Breast epithelium (tissue), 4 donors: ENCODE measurements around the gene KRT7. TPM values are rescaled to one million over a fixed set of nuclear protein-coding genes. Genes with fewer than 3 reads are reported as not detected.
A peak's percentile ranks its signal among the peaks of the same experiment; 100 is the strongest.

Experiments
- DNase-seq, 2 donors: peaks; one replicate each; pipeline ENCODE4 v3.0.0-alpha.2; 2019; ENCODE audit warnings: low spot score in 2 of 2
- H3K27ac ChIP-seq, 2 donors: fragments of 200-600 bp; sonication (generic) in 1 of 2; one replicate each; pipeline ENCODE4 v1.5.1; 2016 to 2019; ENCODE audit warnings: mild to moderate bottlenecking in 1 of 2
- H3K27me3 ChIP-seq, 2 donors: fragments of 200-600 bp; sonication (generic) in 1 of 2; one replicate each; pipeline versions ENCODE4 v1.5.1 to v1.6.0; 2017 to 2019; ENCODE audit warnings: control low read depth in 1 of 2, mild to moderate bottlenecking in 1 of 2
- H3K36me3 ChIP-seq: fragments of 200-600 bp; one replicate; pipeline ENCODE4 v1.5.1; 2019
- H3K4me1 ChIP-seq, 2 donors: fragments of 200-600 bp; sonication (generic); one replicate each; pipeline ENCODE4 v1.5.1; 2016 to 2019; ENCODE audit warnings: control low read depth in 1 of 2
- H3K4me3 ChIP-seq, 3 donors: fragments of 200-600 bp; sonication (generic); 1 replicate in 2 of 3; 2 replicates in 1 of 3; pipeline ENCODE4 v1.5.1; 2016 to 2019; ENCODE audit warnings: mild to moderate bottlenecking in 3 of 3, moderate library complexity in 2 of 3
- H3K9me3 ChIP-seq, 2 donors: fragments of 200-600 bp; sonication (generic) in 1 of 2; one replicate each; pipeline ENCODE4 v1.5.1; 2016 to 2019; ENCODE audit warnings: control low read depth in 1 of 2
- CTCF ChIP-seq, 3 donors: fragments of 450-650 bp; IDR thresholded peaks; one replicate each; pipeline ENCODE4 v1.5.1; 2016 to 2017; ENCODE audit warnings: antibody characterized with exemption in 3 of 3, mild to moderate bottlenecking in 3 of 3, moderate library complexity in 3 of 3
- POLR2A ChIP-seq: fragments of 450-650 bp; IDR thresholded peaks from one replicate; pipeline ENCODE4 v1.6.1; 2016; ENCODE audit warnings: antibody characterized with exemption, mild to moderate bottlenecking, moderate library complexity
- POLR2AphosphoS5 ChIP-seq, 3 donors: sonication (generic); formaldehyde crosslinking; IDR thresholded peaks; one replicate each; pipeline ENCODE4 v1.6.1; 2017; ENCODE audit warnings: antibody characterized with exemption in 3 of 3
- intact Hi-C: fragments of 100-400 bp; cut with DNase I; formaldehyde crosslinking; loops from one replicate; pipeline ENCODE4 v1.15.1; 2023; ENCODE audit warnings: low total_unique reads
- total RNA-seq, 3 donors: library from RNA; depleted of rRNA; stranded (reverse); fragments of >200 nt; gene quantifications; one replicate each; pipeline ENCODE4 v1.1.0, GENCODE V29; 2016

The KRT7 gene
- total RNA-seq, 3 donors from 2014 or later = 4.2 to 1,051 (median 358) TPM

DNA sequence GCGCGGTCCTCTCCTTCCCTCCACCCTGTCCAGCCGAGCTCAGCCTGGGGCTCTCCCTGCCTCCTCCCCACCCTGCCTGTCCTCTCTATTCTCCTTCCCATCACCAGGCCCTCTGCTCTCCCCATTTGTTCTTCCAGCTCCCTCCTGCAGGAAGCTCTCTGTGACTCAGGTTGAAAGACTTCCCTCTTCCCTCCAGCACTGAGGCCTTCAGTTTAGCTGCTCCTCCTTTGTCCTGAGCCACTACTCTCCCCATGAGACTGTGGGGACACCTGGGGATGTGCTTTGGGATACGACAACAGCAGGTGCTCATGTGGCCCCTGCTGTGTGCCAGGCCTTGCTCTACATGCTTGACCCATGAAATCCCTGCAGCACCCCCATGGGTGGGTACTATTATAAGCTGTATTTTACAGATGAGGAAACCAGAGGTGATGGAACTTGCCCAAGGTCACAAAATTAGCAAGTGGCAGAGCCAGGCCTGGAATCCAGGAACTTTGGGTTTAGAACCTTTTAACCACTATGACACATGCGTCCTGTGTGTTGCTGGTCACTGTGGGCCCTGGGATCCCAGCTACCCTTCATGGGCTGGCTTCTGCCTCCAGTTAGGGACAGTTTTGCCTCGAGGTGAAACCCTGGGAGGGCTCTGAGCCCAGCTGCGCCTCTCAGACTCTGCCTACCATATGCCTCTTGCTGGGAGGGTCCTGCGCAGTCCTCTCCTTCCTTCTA is 46.8 kb upstream of the KRT7 start:
- H3K36me3 ChIP-seq = no peaks in the 10 kb centered on the region
- intact Hi-C loops = no loop called here
- TF ChIP-seq POLR2AphosphoS5 (IDR thresholded peaks at IDR 0.05) = peak in 1 of 3 donors; percentile 54
- no peak for TF ChIP-seq CTCF (IDR thresholded peaks at IDR 0.05)
- TF ChIP-seq POLR2A = no peak
- H3K27me3 ChIP-seq = no peaks in the 10 kb centered on the region
- peaks cover 0 to 7% of the 10 kb centered on the region in 2 donors for H3K4me1 ChIP-seq
- DNase-seq = no peak
- H3K4me3 ChIP-seq = no peak overlapping the region
- H3K9me3 ChIP-seq = no peaks in the 10 kb centered on the region
- H3K27ac ChIP-seq = peak overlapping the region; percentile 70 to 81

- H3K36me3 ChIP-seq = no peaks in the 10 kb centered on the region
- intact Hi-C loops = no loop called here
- H3K27ac ChIP-seq = peak overlapping the region in 1 of 2 donors; percentile 81
- DNase-seq = no peak
- H3K27me3 ChIP-seq = no peaks in the 10 kb centered on the region
- no peak for TF ChIP-seq POLR2A
- no peak for TF ChIP-seq POLR2AphosphoS5 (IDR thresholded peaks at IDR 0.05)
- no peak for TF ChIP-seq CTCF (IDR thresholded peaks at IDR 0.05)
- H3K9me3 ChIP-seq = no peaks in the 10 kb centered on the region
- no peak overlapping the region for H3K4me3 ChIP-seq
- peaks cover 0 to 7% of the 10 kb centered on the region in 2 donors for H3K4me1 ChIP-seq
Observed at GRCh38 chr12:52187206-52187605, 45.8 kb upstream of the KRT7 start.

- no peak for DNase-seq
- Histone ChIP-seq H3K36me3 (no peaks in the 10 kb centered on the region), H3K4me1 (peaks cover 0 to 11% of the 10 kb centered on the region in 2 donors), H3K27me3 (no peaks in the 10 kb centered on the region), H3K9me3 (no peaks in the 10 kb centered on the region), H3K27ac (peak overlapping the region; percentile 12 to 81), H3K4me3 (no peak overlapping the region)
- TF ChIP-seq POLR2A = no peak
- TF ChIP-seq POLR2AphosphoS5 (IDR thresholded peaks at IDR 0.05) = no peak
- TF ChIP-seq CTCF (IDR thresholded peaks at IDR 0.05) = no peak
- intact Hi-C loops = no loop called here
Observed at GRCh38 chr12:52187640-52188039, 45.4 kb upstream of the KRT7 start.

DNA sequence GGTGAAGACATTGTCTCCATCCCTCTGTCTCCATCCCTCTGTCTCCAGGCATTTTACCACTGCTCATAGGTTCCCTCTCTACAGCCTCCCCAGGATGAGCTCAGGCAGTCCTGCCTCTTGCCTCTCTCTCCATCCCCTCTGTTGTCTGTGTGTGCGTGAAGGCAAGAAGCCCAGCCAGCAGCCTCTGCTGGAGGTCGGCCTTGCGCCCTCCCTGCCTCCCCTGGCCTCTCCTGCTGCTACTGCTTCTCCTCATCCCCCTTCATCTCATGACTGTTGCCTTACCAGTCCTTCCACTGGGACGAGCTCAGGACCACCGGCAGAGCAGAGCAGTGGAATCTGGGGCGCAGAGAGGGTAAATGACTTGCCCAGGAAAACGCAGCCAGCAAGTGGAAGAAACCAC is 44.4 kb upstream of the KRT7 start:
- Histone ChIP-seq H3K27ac (peak overlapping the region in 1 of 2 donors; percentile 81), H3K27me3 (no peaks in the 10 kb centered on the region), H3K36me3 (no peaks in the 10 kb centered on the region), H3K4me3 (no peak overlapping the region), H3K9me3 (no peaks in the 10 kb centered on the region), H3K4me1 (peaks cover 3 to 21% of the 10 kb centered on the region in 2 donors)
- intact Hi-C loops = no loop called here
- TF ChIP-seq POLR2AphosphoS5 (IDR thresholded peaks at IDR 0.05) (no peak), CTCF (IDR thresholded peaks at IDR 0.05) (no peak)
- DNase-seq = no peak

- no peak overlapping the region for H3K4me3 ChIP-seq
- peaks cover 3 to 23% of the 10 kb centered on the region in 2 donors for H3K4me1 ChIP-seq
- no peaks in the 10 kb centered on the region for H3K36me3 ChIP-seq
- no peaks in the 10 kb centered on the region for H3K9me3 ChIP-seq
- no peaks in the 10 kb centered on the region for H3K27me3 ChIP-seq
- DNase-seq = no peak
- TF ChIP-seq CTCF (IDR thresholded peaks at IDR 0.05) (no peak), POLR2A (no peak), POLR2AphosphoS5 (IDR thresholded peaks at IDR 0.05) (no peak)
- intact Hi-C loops = no loop called here
- peak overlapping the region in 1 of 2 donors; percentile 81 for H3K27ac ChIP-seq
Observed at GRCh38 chr12:52189376-52190174, 43.5 kb upstream of the KRT7 start.
